ENCODE results near the gene DYNLT2B. TPM values are rescaled to one million over a fixed set of nuclear protein-coding genes. Genes with fewer than 3 reads are reported as not detected.

Gene DYNLT2B
- total and polyA plus RNA-seq, 2 experiments from 2014 or later: 10.9 to 23.5 TPM

DNA sequence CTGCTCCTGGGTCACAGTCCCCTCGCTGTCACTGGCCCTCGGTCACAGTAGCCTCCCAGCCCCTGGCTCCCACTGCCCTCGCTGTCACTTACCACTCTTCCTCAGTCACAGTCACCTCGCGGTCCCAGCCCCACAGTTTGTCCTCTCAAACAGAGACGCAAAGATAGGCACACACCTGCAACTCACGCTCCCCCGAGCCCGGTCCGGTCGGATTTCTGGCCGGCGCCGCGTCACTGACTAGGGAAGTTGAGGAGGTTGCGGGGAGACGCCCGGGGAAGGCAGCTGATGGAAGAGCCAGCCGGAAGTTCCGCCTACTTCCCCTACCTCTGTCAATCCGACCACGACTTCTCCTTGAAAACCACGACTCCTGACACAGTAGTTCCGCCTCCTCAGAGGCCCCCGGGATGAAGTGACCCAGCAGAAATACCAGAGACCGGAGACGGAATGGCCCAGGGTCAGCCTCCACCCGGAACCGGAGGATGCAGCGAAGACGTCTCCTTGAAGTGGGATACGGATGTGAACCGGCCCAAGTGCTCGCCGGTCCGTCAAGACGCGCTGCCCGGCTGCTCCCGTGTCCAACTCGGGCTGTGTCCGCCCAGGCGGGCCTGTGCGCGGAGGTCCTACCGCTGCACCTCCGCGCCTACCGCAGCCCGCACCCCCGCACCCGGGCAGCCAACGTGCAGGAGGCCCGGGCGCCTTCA is 30.4 kb downstream of the DYNLT2B start, which contains the start of gene PCYT1A:
Gene PCYT1A, minus strand, starts transcription at position 287 of the 701 bp plus-strand sequence. CDS start 17,195 bp downstream, outside the sequence.
- no peaks in the 10 kb centered on the region for H3K27me3 ChIP-seq
- H3K36me3 ChIP-seq (replicated peaks; ENCODE audit: insufficient read depth, low read depth): no peaks in the 10 kb centered on the region
- H2AFZ ChIP-seq: peak within 1 kb of the TSS; percentile 93
- H3K9me3 ChIP-seq (ENCODE audit: low read depth): no peaks in the 10 kb centered on the region
- H3K4me1 ChIP-seq (ENCODE audit: insufficient read depth): peaks cover 6% of the 10 kb centered on the region
- peak within 1 kb of the TSS; percentile 96 for H3K27ac ChIP-seq
- H3K4me3 ChIP-seq: peak within 1 kb of the TSS; percentile 73
- peak within 1 kb of the TSS; percentile 87 for H3K4me2 ChIP-seq
- peaks cover 7% of the 10 kb centered on the region for H4K20me1 ChIP-seq (ENCODE audit: insufficient read depth, poor library complexity, severe bottlenecking)
- peak; percentile 95 for DNase-seq (ENCODE audit: low spot score)
- no peak for TF ChIP-seq EZH2phosphoT487 (IDR thresholded peaks at IDR 0.05; ENCODE audit: low read depth, severe bottlenecking, unreplicated experiment)
- no peak for TF ChIP-seq CTCF (IDR thresholded peaks at IDR 0.05; ENCODE audit: poor library complexity)
- no peak for TF ChIP-seq EZH2 (IDR thresholded peaks at IDR 0.05; ENCODE audit: borderline replicate concordance)
- H3K9me2 ChIP-seq (replicated peaks; ENCODE audit: insufficient read depth): no peaks in the 10 kb centered on the region
- H3K79me2 ChIP-seq: peaks cover 43% of the 10 kb centered on the region
- WGBS (ENCODE audit: low lambda C conversion rate, missing lambda C conversion rate): under 1% methylated on average over 55 of the region's 55 CpGs

- TF ChIP-seq CTCF (IDR thresholded peaks at IDR 0.05; ENCODE audit: poor library complexity): no peak
- TF ChIP-seq EZH2phosphoT487 (IDR thresholded peaks at IDR 0.05; ENCODE audit: low read depth, severe bottlenecking, unreplicated experiment): no peak
- no peak for TF ChIP-seq EZH2 (IDR thresholded peaks at IDR 0.05; ENCODE audit: borderline replicate concordance)
- H3K4me1 ChIP-seq (ENCODE audit: insufficient read depth): peaks cover 6% of the 10 kb centered on the region
- H3K4me3 ChIP-seq: peak overlapping the region; percentile 73
- peak overlapping the region; percentile 87 for H3K4me2 ChIP-seq
- WGBS (ENCODE audit: low lambda C conversion rate, missing lambda C conversion rate): under 1% methylated on average over 22 of the region's 22 CpGs
- no peaks in the 10 kb centered on the region for H3K27me3 ChIP-seq
- H3K9me3 ChIP-seq (ENCODE audit: low read depth): no peaks in the 10 kb centered on the region
- peak; percentile 51 for DNase-seq (ENCODE audit: low spot score)
- H3K36me3 ChIP-seq (replicated peaks; ENCODE audit: insufficient read depth, low read depth): no peaks in the 10 kb centered on the region
- H3K9me2 ChIP-seq (replicated peaks; ENCODE audit: insufficient read depth): no peaks in the 10 kb centered on the region
- peak overlapping the region; percentile 96 for H3K27ac ChIP-seq
- peaks cover 7% of the 10 kb centered on the region for H4K20me1 ChIP-seq (ENCODE audit: insufficient read depth, poor library complexity, severe bottlenecking)
- peak overlapping the region; percentile 93 for H2AFZ ChIP-seq
- peaks cover 48% of the 10 kb centered on the region for H3K79me2 ChIP-seq
These were observed 31.0 kb downstream of the DYNLT2B start for GRCh38 chr3:196287090-196287439.

DNA sequence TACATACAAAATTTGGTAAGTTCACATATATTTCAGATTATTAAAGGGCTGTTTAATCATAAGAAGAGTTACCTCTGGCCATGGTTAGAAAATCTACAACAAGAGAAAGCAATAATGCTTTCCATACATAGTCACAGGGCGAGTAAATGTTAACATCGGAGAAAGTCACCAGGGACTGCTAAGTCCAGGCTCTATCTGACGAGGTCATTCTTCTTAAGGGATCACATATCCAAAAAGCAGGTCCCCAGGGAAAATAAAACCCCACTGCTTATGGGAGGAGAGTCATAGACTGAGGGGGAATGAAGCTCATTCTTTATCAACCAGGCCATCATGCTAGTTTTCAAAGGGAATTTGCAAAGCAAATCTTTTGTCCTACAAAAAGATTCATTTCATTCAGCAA is 33.6 kb downstream of the DYNLT2B start:
- Histone ChIP-seq H3K9me3 (ENCODE audit: low read depth) (no peaks in the 10 kb centered on the region), H3K4me1 (ENCODE audit: insufficient read depth) (peaks cover 6% of the 10 kb centered on the region), H3K27ac (no peak overlapping the region), H3K36me3 (replicated peaks; ENCODE audit: insufficient read depth, low read depth) (no peaks in the 10 kb centered on the region), H3K79me2 (peaks cover 62% of the 10 kb centered on the region), H3K4me3 (no peak overlapping the region), H3K9me2 (replicated peaks; ENCODE audit: insufficient read depth) (no peaks in the 10 kb centered on the region), H2AFZ (no peak overlapping the region), H3K27me3 (no peaks in the 10 kb centered on the region), H3K4me2 (peak overlapping the region; percentile 87), H4K20me1 (ENCODE audit: insufficient read depth, poor library complexity, severe bottlenecking) (peaks cover 7% of the 10 kb centered on the region)
- TF ChIP-seq EZH2 (IDR thresholded peaks at IDR 0.05; ENCODE audit: borderline replicate concordance): no peak
- WGBS (ENCODE audit: low lambda C conversion rate, missing lambda C conversion rate): 39% methylated on average over 3 of the region's 3 CpGs
- DNase-seq (ENCODE audit: low spot score): no peak

GRCh38 chr3:196281962-196282361 is 36.1 kb downstream of the DYNLT2B start:
- no peak overlapping the region for H3K4me2 ChIP-seq
- peaks cover 6% of the 10 kb centered on the region for H3K4me1 ChIP-seq (ENCODE audit: insufficient read depth)
- no peak overlapping the region for H2AFZ ChIP-seq
- peaks cover 82% of the 10 kb centered on the region for H3K79me2 ChIP-seq
- no peak overlapping the region for H3K4me3 ChIP-seq
- H3K27me3 ChIP-seq: no peaks in the 10 kb centered on the region
- DNase-seq (ENCODE audit: low spot score): no peak
- no peaks in the 10 kb centered on the region for H3K9me3 ChIP-seq (ENCODE audit: low read depth)
- H3K36me3 ChIP-seq (replicated peaks; ENCODE audit: insufficient read depth, low read depth): no peaks in the 10 kb centered on the region
- H3K9me2 ChIP-seq (replicated peaks; ENCODE audit: insufficient read depth): no peaks in the 10 kb centered on the region
- TF ChIP-seq EZH2phosphoT487 (IDR thresholded peaks at IDR 0.05; ENCODE audit: low read depth, severe bottlenecking, unreplicated experiment): no peak
- TF ChIP-seq EZH2 (IDR thresholded peaks at IDR 0.05; ENCODE audit: borderline replicate concordance): no peak
- no peak for TF ChIP-seq CTCF (IDR thresholded peaks at IDR 0.05; ENCODE audit: poor library complexity)
- H4K20me1 ChIP-seq (ENCODE audit: insufficient read depth, poor library complexity, severe bottlenecking): peaks cover 7% of the 10 kb centered on the region
- 80% methylated on average over 4 of the region's 4 CpGs for WGBS (ENCODE audit: low lambda C conversion rate, missing lambda C conversion rate)
- peak overlapping the region; percentile 24 for H3K27ac ChIP-seq
